Measurements from ENCODE around the gene SLC26A6.

The SLC26A6 gene

DNA sequence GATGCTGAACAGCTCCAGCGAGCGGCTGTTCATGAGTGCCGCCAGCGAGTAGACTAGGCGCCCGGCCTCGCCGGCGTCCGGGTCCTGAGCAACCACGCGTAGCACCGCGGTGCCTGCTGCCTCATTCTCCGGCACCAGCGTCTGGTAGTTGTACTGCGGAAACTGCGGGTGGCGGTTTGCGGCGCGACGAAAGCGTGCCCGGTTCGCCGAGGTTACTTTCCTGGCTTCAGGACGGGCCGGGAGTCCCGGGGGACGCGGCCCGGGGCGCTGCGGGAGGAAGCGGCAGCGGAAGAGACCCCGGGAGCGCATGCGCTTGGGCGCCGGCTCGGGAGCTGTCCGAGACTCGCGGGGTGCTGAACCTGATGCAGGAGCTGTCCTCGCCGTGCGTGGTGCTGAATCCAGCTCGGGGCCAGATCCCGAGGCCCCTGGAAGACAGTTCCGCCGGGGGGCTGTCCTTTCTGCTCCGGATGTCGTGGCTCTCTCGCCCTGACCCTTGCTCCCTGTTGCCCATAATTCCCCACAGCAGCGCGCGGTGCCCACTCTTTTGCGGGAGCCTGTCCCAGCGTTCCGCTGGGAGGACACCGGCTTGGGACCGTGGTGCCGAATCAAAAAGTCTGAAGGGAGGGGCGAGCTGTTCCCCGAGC is 26.4 kb upstream of the SLC26A6 start:
- DNase-seq = no peak

DNA sequence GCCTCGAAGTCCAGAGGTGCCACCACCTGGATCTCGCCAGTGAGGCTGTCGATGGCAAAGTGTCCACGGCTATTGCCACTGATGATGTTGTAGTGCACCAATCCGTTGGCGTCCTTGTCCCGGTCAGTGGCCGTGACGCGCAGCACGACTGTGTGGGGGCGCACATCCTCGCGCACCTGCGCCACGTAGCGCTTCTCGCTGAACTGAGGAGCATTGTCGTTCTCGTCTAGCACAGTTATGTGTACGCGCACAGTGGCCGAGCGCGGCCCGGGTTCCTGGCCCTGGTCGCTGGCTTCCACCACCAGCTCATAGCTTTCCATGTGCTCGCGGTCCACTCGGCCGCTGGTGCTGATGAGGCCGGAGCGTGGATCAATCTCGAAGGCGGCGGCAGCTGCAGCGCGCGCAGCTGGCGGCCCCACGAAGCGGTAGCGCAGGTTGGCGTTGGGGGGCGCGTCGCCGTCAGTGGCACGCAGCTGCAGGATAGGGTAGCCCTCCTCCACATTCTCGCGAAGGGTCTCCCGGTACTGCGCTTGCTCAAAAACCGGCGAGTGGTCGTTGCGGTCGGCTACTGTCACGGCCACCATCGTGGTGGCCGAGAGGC is 25.6 kb upstream of the SLC26A6 start:
- DNase-seq = no peak

DNA sequence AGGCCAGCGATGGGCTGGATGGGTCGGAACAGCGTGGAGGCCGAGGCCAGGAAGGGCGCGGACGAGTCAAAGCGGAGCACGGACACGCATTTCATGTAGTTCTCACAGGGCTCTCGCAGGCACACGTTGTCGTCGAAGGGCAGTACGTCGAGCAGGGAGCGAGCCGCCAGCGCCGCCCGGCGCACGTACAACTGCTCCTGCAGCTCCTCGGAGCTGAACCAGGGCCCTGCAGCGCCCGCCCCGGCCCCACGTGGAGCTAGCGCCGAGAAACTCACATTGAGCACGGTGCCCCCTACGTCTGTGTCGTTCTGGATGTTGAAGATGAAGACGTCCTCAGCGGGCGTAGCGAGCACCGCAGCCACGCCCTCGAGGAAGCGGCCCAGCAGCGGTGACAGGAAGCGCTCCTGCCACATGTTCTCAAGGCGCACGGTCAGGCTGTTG is 21.6 kb upstream of the SLC26A6 start:
- DNase-seq = no peak

DNA sequence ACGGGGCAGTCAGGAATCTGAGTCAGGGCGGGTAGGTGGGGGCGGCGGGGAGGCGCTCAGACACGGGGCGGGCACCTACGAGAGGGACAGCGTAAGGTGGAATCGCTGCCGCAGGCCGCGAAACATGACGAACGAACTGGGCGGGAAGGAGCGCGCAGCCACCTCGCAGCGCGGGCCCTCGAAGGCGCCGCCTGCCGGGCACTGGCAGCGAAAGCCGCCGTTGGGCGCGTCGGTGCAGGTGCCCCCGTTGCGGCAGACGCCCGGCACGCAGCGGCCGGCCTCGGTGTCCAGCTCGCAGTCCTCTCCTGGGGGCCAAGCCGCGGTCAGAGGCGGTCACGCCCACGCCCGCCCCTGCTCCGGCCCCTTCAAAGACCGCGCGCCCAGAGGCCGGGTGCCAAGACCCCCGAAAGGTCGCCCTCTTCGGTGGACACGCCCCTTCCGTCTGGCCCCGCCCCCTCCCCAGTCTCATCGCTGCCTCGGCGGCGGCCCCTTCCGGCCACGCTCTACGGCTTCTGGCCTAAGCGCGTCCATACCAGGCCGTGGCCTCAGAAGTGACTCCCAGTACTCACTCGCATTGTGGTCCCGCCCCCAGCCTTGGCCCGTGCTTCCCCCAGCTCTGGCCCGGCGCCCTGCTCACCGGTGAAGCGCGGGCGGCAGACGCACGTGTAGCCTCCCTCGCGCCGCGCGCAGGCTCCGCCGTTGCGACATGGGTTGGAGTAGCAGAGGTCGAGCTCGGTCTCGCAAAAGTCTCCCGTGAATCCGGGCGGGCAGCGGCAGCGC is 21.0 kb upstream of the SLC26A6 start:
- DNase-seq = peak; percentile 81 to 87

DNA sequence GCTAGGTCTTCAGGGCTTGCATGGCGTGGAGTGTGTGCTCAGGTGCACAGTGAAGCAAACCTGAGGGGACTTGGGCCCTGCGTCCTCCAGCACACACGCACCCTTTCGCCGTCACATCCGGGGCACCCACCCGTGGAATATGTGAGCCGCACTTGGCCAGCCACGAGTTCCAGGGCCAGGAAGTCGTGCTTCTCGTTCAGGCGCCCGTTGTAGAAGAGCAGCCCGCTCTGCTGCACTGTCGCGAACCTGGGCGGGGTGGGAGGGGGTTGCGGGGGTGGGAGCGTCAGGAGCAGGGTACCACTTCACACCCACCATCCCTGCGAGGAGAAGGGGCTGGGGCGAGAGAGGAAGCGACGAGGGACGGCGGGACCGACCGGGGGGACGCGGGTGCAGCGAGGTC is 20.3 kb upstream of the SLC26A6 start:
- no peak for DNase-seq

- no peak for DNase-seq
Observed at GRCh38 chr3:48655063-48655462, 19.8 kb upstream of the SLC26A6 start.

DNA sequence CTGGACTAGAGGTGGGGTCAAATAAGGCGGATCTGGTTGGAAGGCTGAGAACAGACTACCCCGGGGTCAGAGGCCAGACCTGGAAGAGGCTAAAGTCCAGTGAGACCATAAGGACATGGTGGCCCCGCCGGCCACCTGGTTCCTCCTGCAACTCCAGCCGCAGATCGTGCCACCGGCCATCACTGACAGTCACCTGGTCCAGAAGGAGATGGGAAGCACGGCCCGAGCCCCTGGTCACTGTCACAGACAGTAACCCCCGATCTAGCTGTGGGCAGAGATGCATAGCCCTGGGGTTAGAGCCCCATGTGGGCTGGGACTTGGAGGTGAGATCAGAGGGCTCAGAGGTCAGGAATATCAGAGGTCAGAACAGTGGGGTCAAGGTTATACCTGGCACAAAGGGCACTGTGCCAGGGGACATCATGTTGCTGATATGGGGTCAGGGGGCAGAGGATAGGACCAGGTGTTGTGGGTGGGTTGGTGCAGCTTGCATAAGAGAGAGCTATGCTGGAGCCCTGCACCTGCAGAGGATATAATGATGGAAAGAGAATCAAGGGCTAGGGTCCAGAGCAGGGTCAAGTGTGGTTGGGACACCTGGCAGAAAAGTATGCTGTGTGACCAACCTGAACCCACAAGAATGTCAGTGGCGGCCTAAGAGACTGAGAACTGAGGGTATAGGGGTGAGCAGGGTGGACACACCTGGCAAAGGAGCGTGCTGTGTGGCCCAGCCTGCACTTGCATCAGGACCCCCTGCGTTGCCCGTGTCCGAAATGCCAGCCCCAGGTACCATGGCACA is 17.9 kb upstream of the SLC26A6 start:
- DNase-seq = no peak

- DNase-seq = no peak
Observed at GRCh38 chr3:48651771-48652170, 16.5 kb upstream of the SLC26A6 start.

- no peak for DNase-seq
Observed at GRCh38 chr3:48650723-48651122, 15.5 kb upstream of the SLC26A6 start.

- no peak for DNase-seq
Observed at GRCh38 chr3:48648188-48648850, 13.1 kb upstream of the SLC26A6 start.

GRCh38 chr3:48647714-48648113 is 12.5 kb upstream of the SLC26A6 start:
- no peak for DNase-seq

DNA sequence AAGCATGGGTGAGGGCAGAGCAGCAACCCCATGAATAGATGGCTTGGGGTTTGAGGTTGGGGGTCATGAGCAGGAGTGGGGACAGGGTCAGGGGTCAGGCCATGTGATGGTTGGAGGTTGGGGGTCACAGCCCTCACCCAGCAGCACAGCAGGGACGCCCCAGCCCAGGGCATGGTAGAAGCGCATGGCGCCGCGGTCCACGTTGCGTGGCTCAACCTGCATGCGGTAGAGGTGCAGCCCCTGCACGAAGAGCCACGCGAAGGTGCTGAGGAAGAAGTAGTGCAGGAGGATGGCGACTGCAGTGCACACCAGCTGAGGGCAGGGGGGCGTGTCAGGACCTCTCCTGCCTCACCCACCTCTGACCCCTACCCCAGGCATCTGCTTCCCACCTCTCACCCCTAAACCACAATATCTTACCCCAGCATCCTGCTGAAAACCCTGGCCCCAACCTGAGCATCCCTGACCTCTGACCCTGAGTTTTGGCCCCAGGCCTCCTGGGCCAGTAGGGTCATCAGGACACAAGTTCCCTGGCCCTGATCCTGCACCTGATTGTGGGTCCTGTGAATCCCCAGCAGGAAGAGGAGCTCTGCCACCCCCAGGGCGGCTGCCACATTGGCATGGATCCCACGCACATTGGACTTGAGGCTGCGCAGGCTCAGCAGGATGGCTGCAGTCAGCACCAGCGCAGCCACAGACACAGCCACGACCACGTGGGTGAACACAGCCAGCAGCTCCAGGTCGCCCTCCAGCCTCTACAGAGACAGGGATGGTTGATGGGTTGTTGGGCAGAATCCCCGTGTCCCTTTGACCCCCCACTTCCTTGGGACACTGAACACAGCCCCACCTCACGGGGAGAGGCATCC is 9.9 kb upstream of the SLC26A6 start:
- no peak for DNase-seq

DNA sequence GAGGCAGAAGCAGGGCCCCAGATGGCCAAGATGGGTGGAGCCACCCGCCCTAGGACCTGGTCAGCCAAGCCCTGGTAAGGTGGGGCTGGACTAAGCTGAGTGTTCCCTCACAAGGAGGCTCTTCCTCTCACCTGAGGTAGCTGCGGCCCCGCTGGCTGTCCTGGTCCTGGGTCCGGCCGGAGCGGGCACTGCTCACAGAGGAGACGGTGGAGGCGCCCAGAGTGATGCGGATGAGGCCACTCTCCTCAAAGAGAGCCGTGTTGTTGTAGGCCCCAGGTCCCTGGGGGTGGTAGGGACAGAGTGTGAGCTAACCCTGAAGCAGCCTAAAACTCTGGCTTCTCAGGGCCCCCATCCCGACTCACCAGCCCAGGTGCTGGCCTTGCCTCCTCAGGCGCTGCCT is 7.3 kb upstream of the SLC26A6 start:
- DNase-seq = no peak

- no peak for DNase-seq
Observed at GRCh38 chr3:48641396-48641795, 6.1 kb upstream of the SLC26A6 start.

GRCh38 chr3:48639944-48640606 is 4.8 kb upstream of the SLC26A6 start:
- DNase-seq = no peak

- DNase-seq = no peak
Observed at GRCh38 chr3:48637305-48637704, 2.0 kb upstream of the SLC26A6 start.

GRCh38 chr3:48636149-48636655 is 941 bp upstream of the SLC26A6 start:
- DNase-seq = no peak

DNA sequence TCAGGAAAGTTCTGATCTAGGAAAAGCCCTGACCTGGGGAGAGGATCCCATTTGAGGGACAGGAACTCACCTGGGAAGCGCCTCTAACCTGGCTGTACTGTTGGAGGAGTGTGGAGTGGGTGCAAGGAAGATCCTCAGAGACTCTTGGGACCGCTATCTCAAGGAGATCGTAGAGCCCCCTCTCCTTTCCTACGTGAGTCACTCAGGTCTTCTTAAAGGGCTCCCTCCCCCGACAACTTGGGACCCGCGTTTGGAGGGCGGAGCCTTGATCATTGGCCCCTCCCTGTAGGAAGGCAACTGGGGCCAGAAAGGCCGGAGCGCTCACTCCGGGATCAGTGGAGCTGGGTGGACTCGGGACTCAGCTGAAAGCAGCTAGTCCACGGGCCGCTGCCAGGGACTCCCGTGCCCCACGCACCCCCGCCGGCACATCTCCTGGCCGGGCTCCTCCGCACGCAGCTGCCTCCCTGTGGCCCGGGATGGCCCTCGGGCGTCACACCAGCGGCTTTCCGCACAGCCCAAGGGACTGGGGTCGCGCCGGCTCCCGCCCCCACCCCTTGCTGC is 520 bp downstream of the SLC26A6 start:
- DNase-seq = peak; percentile 16 to 46

DNA sequence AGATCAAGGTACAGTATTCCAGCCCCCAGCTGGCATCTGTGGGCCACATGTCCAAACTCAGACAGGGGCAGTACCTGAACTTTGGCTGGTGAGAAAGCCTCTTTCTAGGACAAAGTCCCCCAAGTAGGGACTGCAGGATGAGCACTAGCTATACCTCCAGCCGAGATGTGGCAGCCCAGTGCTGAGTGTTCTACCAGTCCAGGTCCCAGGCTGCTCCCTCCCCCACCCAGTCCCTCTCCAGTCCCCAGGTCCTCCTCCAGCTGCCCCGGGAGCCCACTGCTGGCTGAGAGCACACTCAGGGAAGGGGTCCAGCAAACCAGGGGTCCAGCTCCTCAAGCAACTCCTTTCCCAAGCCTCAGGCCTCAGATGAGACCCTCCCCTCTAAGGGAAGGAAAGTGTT is 1.5 kb downstream of the SLC26A6 start:
- no peak for DNase-seq

DNA sequence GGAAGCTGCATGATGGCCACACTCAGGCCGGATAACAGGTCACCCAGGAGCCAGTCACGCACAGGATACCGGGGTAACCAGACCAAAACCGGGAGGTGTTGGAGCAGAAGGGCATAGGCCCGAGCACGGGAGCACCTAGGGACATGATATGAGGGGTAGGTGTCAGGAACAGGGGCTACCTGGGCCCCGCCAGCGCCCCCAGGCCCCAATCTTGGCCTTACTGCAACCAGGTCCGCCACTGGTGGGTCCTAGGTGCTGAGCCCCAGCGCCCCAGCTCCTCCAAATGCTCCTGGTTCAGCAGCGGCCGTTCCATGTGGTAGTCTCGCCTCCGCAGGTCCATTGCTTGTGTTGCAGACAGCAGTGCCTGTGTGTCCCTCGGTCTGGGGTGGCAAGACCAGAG is 2.0 kb downstream of the SLC26A6 start:
- no peak for DNase-seq

All from AML-193 (cell line).